Measurements from ENCODE around the gene ILF2.
A peak's percentile ranks its signal among the peaks of the same experiment; 100 is the strongest.
"Not testable (repeated sequence)": the region's sequence is repeated elsewhere in the genome, so short reads cannot be mapped to it uniquely, and the experiment has no call there.

Gene ILF2

GRCh38 chr1:153647346-153647714, 23.5 kb downstream of the ILF2 start:
- no peak for DNase-seq

GRCh38 chr1:153646672-153647345, 24.0 kb downstream of the ILF2 start:
- no peak for DNase-seq

GRCh38 chr1:153643816-153644215, 27.0 kb downstream of the ILF2 start:
- no peak for DNase-seq

GRCh38 chr1:153643100-153643499, 27.7 kb downstream of the ILF2 start:
- no peak for DNase-seq

- no peak for DNase-seq
Measured at GRCh38 chr1:153642161-153642560, 28.6 kb downstream of the ILF2 start.

GRCh38 chr1:153640861-153641260, 29.9 kb downstream of the ILF2 start:
- no peak for DNase-seq

- DNase-seq = not testable (repeated sequence)
Measured at GRCh38 chr1:153640213-153640612, 30.6 kb downstream of the ILF2 start.

- no peak for DNase-seq
Measured at GRCh38 chr1:153639280-153639679, 31.5 kb downstream of the ILF2 start.

GRCh38 chr1:153638261-153638660, 32.5 kb downstream of the ILF2 start:
- no peak for DNase-seq

- DNase-seq = no peak
Measured at GRCh38 chr1:153636312-153636711, 34.5 kb downstream of the ILF2 start.

GRCh38 chr1:153635872-153636271, 34.9 kb downstream of the ILF2 start:
- DNase-seq = no peak

GRCh38 chr1:153633754-153634665, 36.8 kb downstream of the ILF2 start, which contains the start of gene CHTOP:
Gene CHTOP (plus strand): TSS chr1:153634066. CDS start chr1:153636589, 2,523 bp downstream.
- peak; percentile 96 for DNase-seq

GRCh38 chr1:153633161-153633753, 37.5 kb downstream of the ILF2 start:
- no peak for DNase-seq

GRCh38 chr1:153631047-153632022, 39.5 kb downstream of the ILF2 start:
- DNase-seq = no peak

- no peak for DNase-seq
Measured at GRCh38 chr1:153630384-153630783, 40.4 kb downstream of the ILF2 start.

GRCh38 chr1:153629971-153630370, 40.8 kb downstream of the ILF2 start:
- no peak for DNase-seq

GRCh38 chr1:153629343-153629665, 41.5 kb downstream of the ILF2 start:
- DNase-seq = no peak

GRCh38 chr1:153628638-153629342, 42.0 kb downstream of the ILF2 start:
- no peak for DNase-seq

GRCh38 chr1:153627715-153628626, 42.8 kb downstream of the ILF2 start, which contains the start of gene S100A1:
Gene S100A1 (plus strand): TSS chr1:153628434. CDS start chr1:153630522, 2,088 bp downstream.
- DNase-seq = no peak

GRCh38 chr1:153626904-153627714, 43.7 kb downstream of the ILF2 start, which contains the start of gene S100A13:
Gene S100A13 (minus strand): TSS chr1:153627505. CDS start chr1:153626472, 1,033 bp downstream.
- DNase-seq = no peak

Data from CD4-positive, alpha-beta T cell treated with Interferon gamma for 1 hour (primary cell).